ENCODE results near the gene PRPF8.

- TF ChIP-seq CTCF (IDR thresholded peaks at IDR 0.05) (no peak), POLR2A (IDR thresholded peaks at IDR 0.05) (peak in 1 of 2 donors; percentile 7), POLR2AphosphoS5 (IDR thresholded peaks at IDR 0.05) (peak; percentile 69 to 90 (median 76))
Observed at GRCh38 chr17:1714427-1714979, 29.8 kb upstream of the PRPF8 start.
